Panc1 (cell line): ENCODE results near the gene RPP14. TPM values are rescaled to one million over a fixed set of nuclear protein-coding genes. Genes with fewer than 3 reads are reported as not detected.

Experiments
- ATAC-seq: fragments of 200-7000 bp; cut with Tn5 transposase; 2 replicates; pipeline ENCODE4 v1.9.1; 2020; ENCODE audit warnings: mild to moderate bottlenecking, moderate library complexity
- BruUV-seq: library from RNA; stranded (reverse); fragments of 400-500 nt; replicated peaks from 2 replicates; lab custom pipeline; 2021; lab: Mats Ljungman, UMichigan
- CTCF ChIA-PET: fragments of 300-600 bp; sonication (Branson Sonifier 250); formaldehyde crosslinking; loops from one replicate; lab custom pipeline; 2022; ENCODE audit warnings: antibody characterized with exemption; lab: Charles Lee
- POLR2A ChIA-PET: fragments of 300-600 bp; sonication (Branson Sonifier 250); formaldehyde crosslinking; loops from one replicate; lab custom pipeline; 2022; ENCODE audit warnings: antibody characterized with exemption; lab: Charles Lee
- DNase-seq: peaks from one replicate; pipeline ENCODE4 v3.0.0-alpha.2; 2010; ENCODE audit warnings: low read depth, low spot score
- H3K27ac ChIP-seq: 2 replicates; pipeline ENCODE4 v1.5.1; 2011; ENCODE audit warnings: mild to moderate bottlenecking, low read length, inconsistent platforms
- H3K27me3 ChIP-seq: fragments of 200-500 bp; sonication (Bioruptor generic); 2 replicates; pipeline ENCODE4 v1.6.0; 2014; ENCODE audit warnings: low read length, inconsistent platforms; ENCODE audit not compliant: control insufficient read depth, insufficient read depth
- H3K36me3 ChIP-seq: fragments of 200-500 bp; sonication (Bioruptor generic); 2 replicates; pipeline ENCODE4 v1.5.1; 2014; ENCODE audit warnings: inconsistent platforms, mild to moderate bottlenecking, low read length, moderate library complexity; ENCODE audit not compliant: control insufficient read depth, insufficient read depth
- H3K4me1 ChIP-seq: 2 replicates; pipeline ENCODE4 v1.5.1; 2011; ENCODE audit warnings: inconsistent platforms, mild to moderate bottlenecking, low read length, moderate library complexity; ENCODE audit not compliant: control insufficient read depth, insufficient read depth
- H3K4me3 ChIP-seq, 2 experiments: 2 replicates each; pipeline ENCODE4 v1.5.1; 2011 to 2012; ENCODE audit warnings: low read depth in 2 of 2, low read length in 2 of 2, mild to moderate bottlenecking in 2 of 2, inconsistent platforms in 1 of 2, moderate library complexity in 1 of 2
- H3K9me3 ChIP-seq: fragments of 200-500 bp; sonication (Bioruptor generic); 2 replicates; pipeline ENCODE4 v1.5.1; 2014; ENCODE audit warnings: low read depth, mild to moderate bottlenecking, inconsistent platforms, low read length, moderate library complexity; ENCODE audit not compliant: control insufficient read depth, insufficient read depth
- CTCF ChIP-seq: fragments of 450-650 bp; IDR thresholded peaks from 2 replicates; pipeline ENCODE4 v1.5.1; 2017; ENCODE audit warnings: mild to moderate bottlenecking
- POLR2AphosphoS5 ChIP-seq: IDR thresholded peaks from 2 replicates; pipeline ENCODE4 v1.6.1; 2012; ENCODE audit warnings: mild to moderate bottlenecking, low read depth, low read length, moderate library complexity
- REST ChIP-seq, 2 experiments: IDR thresholded peaks; 2 replicates each; pipeline ENCODE4 v1.6.1; 2011 to 2012; ENCODE audit warnings: low read depth in 2 of 2, control low read depth in 1 of 2, low read length in 1 of 2, mild to moderate bottlenecking in 1 of 2, moderate library complexity in 1 of 2; ENCODE audit not compliant: insufficient read depth in 1 of 2
- SIN3A ChIP-seq: IDR thresholded peaks from 2 replicates; pipeline ENCODE4 v1.6.1; 2012; ENCODE audit warnings: low read depth, mild to moderate bottlenecking, low read length, moderate library complexity, borderline replicate concordance; ENCODE audit not compliant: insufficient read depth
- TCF7L2 ChIP-seq: IDR thresholded peaks from 2 replicates; pipeline ENCODE4 v1.6.1; 2011; ENCODE audit warnings: mild to moderate bottlenecking, low read depth, low read length, inconsistent platforms
- in situ Hi-C: cut with HindIII; loops from 2 replicates; pipeline ENCODE4 v1.10.0; 2016; ENCODE audit warnings: low sequenced_read_pairs, low pct_unique_long_range_greater_than_20kb
- intact Hi-C: fragments of 100-400 bp; cut with micrococcal nuclease; formaldehyde crosslinking; loops from one replicate; pipeline ENCODE4 v1.10.0; 2022; ENCODE audit not compliant: unreplicated experiment
- total RNA-seq: library from RNA; stranded (reverse); gene quantifications from one replicate; pipeline ENCODE4 v1.2.1, GENCODE V29; 2021; ENCODE audit not compliant: unreplicated experiment

Gene RPP14
- total RNA-seq, 1 experiment from 2014 or later = 16.4 TPM

- no peak for DNase-seq
- Histone ChIP-seq H3K4me3 (peak overlapping the region in 1 of 2 experiments; percentile 77; a peak in 2 of 4 replicates), H3K9me3 (no peaks in the 10 kb centered on the region), H3K27ac (peak overlapping the region; percentile 14; the same call in 1 of the 2 replicates), H3K27me3 (no peaks in the 10 kb centered on the region), H3K4me1 (peaks cover 8% of the 10 kb centered on the region), H3K36me3 (no peaks in the 10 kb centered on the region)
- TSS peak; percentile 78 for BruUV-seq
- no peak for TF ChIP-seq SIN3A
- TF ChIP-seq TCF7L2 = no peak
- no peak for TF ChIP-seq REST (IDR thresholded peaks at IDR 0.05; ENCODE audit: insufficient read depth in 1 of 2, low read depth in 2 of 2, low read length in 1 of 2)
- no peak for TF ChIP-seq POLR2AphosphoS5
- ATAC-seq = no peak
- POLR2A ChIA-PET = no interaction called here
- in situ Hi-C loops = no loop called here
- CTCF ChIA-PET = no interaction called here
- intact Hi-C loops = no loop called here
Observed at GRCh38 chr3:58334506-58334884, 28.4 kb downstream of the RPP14 start.

- no TSS peak for BruUV-seq
- H3K9me3 ChIP-seq = no peaks in the 10 kb centered on the region
- TF ChIP-seq CTCF = no peak
- no peak for TF ChIP-seq SIN3A
- TF ChIP-seq REST (IDR thresholded peaks at IDR 0.05; ENCODE audit: insufficient read depth in 1 of 2, low read depth in 2 of 2, low read length in 1 of 2) = no peak
- no peak for TF ChIP-seq TCF7L2
- TF ChIP-seq POLR2AphosphoS5 = no peak
- ATAC-seq (no peak), DNase-seq (no peak)
- CTCF ChIA-PET = no interaction called here
- intact Hi-C loops = loop anchor here (5.0 kb wide), 1 partner anchor 77 kb away; no protein-coding TSS in a partner anchor
- no peaks in the 10 kb centered on the region for H3K27me3 ChIP-seq
- peak overlapping the region; percentile 51; the same call in 1 of the 2 replicates for H3K27ac ChIP-seq
- peak overlapping the region in 1 of 2 experiments; percentile 77; a peak in 1 of 4 replicates for H3K4me3 ChIP-seq
- H3K36me3 ChIP-seq = no peaks in the 10 kb centered on the region
- POLR2A ChIA-PET = interaction anchor here (0.6 kb wide), 2 partner anchors 29 to 43 kb away, joined by 3 to 4 read pairs; no protein-coding TSS in a partner anchor
- in situ Hi-C loops = no loop called here
- H3K4me1 ChIP-seq = peaks cover 8% of the 10 kb centered on the region
Observed at GRCh38 chr3:58335652-58335947, 29.6 kb downstream of the RPP14 start.
